ENCODE data around the gene PRKAR1B.
"Not testable (repeated sequence)": the region's sequence is repeated elsewhere in the genome, so short reads cannot be mapped to it uniquely, and the experiment has no call there.

DNA sequence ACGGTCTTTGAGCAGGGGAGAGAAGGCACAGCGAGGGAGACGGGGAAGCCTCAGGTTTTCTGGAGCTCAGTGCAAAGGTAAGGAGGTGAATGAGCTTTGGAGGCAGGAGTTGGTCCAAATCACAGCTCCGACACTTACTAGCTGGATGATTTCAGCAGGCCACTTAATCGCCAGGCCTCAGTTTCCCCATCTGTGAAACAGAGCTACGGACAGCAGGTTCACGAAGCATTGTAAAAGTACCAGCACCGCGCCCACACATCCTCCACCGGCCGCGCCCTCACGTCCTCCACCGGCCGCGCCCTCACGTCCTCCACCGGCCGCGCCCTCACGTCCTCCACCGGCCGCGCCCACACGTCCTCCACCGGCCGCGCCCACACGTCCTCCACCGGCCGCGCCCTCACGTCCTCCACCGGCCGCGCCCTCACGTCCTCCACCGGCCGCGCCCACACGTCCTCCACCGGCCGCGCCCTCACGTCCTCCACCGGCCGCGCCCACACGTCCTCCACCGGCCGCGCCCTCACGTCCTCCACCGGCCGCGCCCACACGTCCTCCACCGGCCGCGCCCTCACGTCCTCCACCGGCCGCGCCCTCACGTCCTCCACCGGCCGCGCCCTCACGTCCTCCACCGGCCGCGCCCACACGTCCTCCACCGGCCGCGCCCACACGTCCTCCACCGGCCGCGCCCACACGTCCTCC, 91.2 kb downstream of the PRKAR1B start:
- TF ChIP-seq, protein P1, sequence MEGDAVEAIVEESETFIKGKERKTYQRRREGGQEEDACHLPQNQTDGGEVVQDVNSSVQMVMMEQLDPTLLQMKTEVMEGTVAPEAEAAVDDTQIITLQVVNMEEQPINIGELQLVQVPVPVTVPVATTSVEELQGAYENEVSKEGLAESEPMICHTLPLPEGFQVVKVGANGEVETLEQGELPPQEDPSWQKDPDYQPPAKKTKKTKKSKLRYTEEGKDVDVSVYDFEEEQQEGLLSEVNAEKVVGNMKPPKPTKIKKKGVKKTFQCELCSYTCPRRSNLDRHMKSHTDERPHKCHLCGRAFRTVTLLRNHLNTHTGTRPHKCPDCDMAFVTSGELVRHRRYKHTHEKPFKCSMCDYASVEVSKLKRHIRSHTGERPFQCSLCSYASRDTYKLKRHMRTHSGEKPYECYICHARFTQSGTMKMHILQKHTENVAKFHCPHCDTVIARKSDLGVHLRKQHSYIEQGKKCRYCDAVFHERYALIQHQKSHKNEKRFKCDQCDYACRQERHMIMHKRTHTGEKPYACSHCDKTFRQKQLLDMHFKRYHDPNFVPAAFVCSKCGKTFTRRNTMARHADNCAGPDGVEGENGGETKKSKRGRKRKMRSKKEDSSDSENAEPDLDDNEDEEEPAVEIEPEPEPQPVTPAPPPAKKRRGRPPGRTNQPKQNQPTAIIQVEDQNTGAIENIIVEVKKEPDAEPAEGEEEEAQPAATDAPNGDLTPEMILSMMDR (IDR thresholded peaks at IDR 0.05) = not testable (repeated sequence)
- TF ChIP-seq POLR2A, POLR2AphosphoS5, EP300 (IDR thresholded peaks at IDR 0.05): not testable (repeated sequence)
